ENCODE measurements around the gene HSPA9. TPM values are rescaled to one million over a fixed set of nuclear protein-coding genes. Genes with fewer than 3 reads are reported as not detected.
A peak's percentile ranks its signal among the peaks of the same experiment; 100 is the strongest.

HSPA9 gene
- total RNA-seq, 4 donors from 2014 or later, result 204 to 252 (median 247) TPM

DNA sequence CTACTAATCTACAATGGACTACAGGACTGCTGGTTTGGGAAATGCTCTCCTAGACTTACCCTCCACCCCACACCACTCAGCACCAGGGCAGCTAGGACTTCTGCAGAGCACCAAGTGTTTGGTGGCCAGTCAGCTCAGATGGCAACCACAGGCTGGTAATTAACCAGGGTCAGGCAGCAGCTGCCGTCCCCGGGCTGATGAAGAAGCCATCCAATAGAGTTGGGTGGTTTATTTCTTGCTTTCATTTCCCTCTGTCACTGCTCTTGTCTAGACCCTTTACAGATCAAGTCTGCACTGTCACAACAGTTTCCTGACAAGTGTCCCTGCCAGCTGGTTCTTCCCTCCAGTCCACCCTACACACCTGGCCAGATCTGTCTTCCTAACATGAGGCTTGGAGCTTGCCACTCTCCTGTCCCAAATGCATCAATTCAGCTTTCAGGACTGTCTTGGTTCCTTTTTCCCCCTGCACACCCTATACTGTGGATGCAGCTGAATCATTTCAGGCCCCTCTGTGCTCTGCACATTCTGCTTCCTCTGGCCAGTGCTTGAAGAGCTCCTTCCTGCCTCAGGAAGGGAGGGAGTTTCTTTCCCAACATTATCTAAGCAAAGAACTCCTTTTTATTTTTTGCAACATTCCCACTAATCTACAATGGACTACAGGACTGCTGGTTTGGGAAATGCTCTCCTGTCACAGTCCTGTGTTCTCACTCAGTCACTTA lies 30.2 kb upstream of the HSPA9 start:
- TF ChIP-seq POLR2AphosphoS5 (IDR thresholded peaks at IDR 0.05), result no peak
- WGBS, result 80% methylated on average over 2 of the region's 2 CpGs
- H3K4me3 ChIP-seq, result no peak overlapping the region
- H3K36me3 ChIP-seq, result no peaks in the 10 kb centered on the region
- H3K9me3 ChIP-seq, result no peaks in the 10 kb centered on the region
- peak; percentile 14 to 18 for DNase-seq (ENCODE audit: low spot score in 2 of 2)
- no peak overlapping the region for H3K27ac ChIP-seq
- H3K4me1 ChIP-seq, result peaks cover 54% of the 10 kb centered on the region
- no peaks in the 10 kb centered on the region for H3K27me3 ChIP-seq

DNA sequence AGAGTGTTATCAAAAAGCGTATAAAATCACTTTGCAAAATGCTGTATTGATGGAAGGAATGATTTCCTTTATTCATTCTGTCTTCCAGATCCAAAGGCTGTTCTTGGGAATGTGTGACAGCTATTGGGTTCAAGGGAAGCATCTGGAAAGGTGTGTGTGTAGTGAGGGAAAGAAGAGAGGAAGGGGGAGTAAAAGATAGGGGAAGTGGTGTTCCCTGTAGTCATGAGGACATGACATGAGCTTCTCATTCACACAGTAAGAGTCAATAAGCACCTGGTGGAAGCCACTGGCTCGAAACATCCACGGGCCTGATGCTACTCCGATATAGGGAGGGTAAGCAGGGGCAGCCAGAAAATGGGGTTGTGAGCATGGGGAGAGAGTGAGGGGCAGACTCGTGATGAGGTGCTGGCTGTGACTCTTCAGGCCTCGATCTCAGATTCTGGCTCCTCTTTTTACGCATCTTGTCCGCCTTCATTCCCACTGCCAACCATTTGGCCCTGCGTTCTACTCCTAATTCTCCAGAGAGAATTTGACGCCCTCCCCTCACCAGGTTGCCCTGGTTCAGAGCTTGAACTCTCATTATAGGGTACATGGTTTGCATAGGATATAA lies 29.1 kb upstream of the HSPA9 start:
- Histone ChIP-seq H3K4me1 (peaks cover 44% of the 10 kb centered on the region), H3K27ac (no peak overlapping the region)
- DNase-seq (ENCODE audit: low spot score in 2 of 2), result peak; percentile 15 to 16

DNA sequence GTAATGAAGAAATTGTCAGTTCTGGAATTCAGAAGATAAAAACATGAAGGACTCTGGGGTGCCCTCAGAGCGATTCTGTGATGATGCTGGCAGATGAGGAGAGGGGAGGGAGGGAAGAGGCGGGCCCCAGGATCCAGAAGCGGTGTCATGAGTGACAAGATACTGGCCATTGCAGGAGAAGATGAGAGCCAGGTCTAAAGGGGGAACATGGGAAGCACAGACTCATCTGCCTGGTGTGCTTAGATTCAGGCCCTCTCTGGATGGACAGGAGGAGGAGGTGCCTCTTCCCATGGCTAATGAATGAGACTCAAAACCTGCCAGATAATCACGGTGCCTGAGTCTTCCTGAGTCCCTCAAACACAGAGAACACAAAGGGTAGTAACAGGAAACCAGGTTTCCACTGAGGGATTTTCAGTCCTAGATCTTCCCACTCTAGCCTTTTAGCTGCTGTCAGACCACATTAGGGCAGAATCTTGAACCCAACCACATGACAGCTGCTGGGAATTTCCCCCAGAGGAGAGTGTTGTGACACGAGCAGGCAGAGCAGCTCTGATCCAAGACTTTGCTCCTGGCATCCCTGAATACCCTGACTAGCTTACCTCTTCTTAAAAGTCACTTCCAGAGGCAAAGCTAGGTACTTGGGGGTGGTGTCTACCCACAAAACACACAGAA lies 28.2 kb upstream of the HSPA9 start:
- Histone ChIP-seq H3K27me3 (no peaks in the 10 kb centered on the region), H3K9me3 (no peaks in the 10 kb centered on the region), H3K4me1 (peaks cover 36% of the 10 kb centered on the region), H3K27ac (no peak overlapping the region), H3K4me3 (no peak overlapping the region), H3K36me3 (no peaks in the 10 kb centered on the region)
- TF ChIP-seq, protein P1, sequence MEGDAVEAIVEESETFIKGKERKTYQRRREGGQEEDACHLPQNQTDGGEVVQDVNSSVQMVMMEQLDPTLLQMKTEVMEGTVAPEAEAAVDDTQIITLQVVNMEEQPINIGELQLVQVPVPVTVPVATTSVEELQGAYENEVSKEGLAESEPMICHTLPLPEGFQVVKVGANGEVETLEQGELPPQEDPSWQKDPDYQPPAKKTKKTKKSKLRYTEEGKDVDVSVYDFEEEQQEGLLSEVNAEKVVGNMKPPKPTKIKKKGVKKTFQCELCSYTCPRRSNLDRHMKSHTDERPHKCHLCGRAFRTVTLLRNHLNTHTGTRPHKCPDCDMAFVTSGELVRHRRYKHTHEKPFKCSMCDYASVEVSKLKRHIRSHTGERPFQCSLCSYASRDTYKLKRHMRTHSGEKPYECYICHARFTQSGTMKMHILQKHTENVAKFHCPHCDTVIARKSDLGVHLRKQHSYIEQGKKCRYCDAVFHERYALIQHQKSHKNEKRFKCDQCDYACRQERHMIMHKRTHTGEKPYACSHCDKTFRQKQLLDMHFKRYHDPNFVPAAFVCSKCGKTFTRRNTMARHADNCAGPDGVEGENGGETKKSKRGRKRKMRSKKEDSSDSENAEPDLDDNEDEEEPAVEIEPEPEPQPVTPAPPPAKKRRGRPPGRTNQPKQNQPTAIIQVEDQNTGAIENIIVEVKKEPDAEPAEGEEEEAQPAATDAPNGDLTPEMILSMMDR (IDR thresholded peaks at IDR 0.05), result no peak
- no peak for TF ChIP-seq EP300 (IDR thresholded peaks at IDR 0.05)
- TF ChIP-seq POLR2A (IDR thresholded peaks at IDR 0.05), result no peak
- no peak for TF ChIP-seq POLR2AphosphoS5 (IDR thresholded peaks at IDR 0.05)
- WGBS, result 62% methylated on average over 5 of the region's 5 CpGs
- DNase-seq (ENCODE audit: low spot score in 2 of 2), result no peak

More for the DNA sequence above, 29.1 kb upstream of the HSPA9 start:
- WGBS, result 87% methylated on average over 10 of the region's 10 CpGs
- TF ChIP-seq, protein P1 (IDR thresholded peaks at IDR 0.05), result no peak
- TF ChIP-seq POLR2A (IDR thresholded peaks at IDR 0.05) (no peak), POLR2AphosphoS5 (IDR thresholded peaks at IDR 0.05) (no peak), EP300 (IDR thresholded peaks at IDR 0.05) (no peak)
- no peak overlapping the region for H3K4me3 ChIP-seq
- H3K27me3 ChIP-seq, result no peaks in the 10 kb centered on the region
- no peaks in the 10 kb centered on the region for H3K9me3 ChIP-seq
- no peaks in the 10 kb centered on the region for H3K36me3 ChIP-seq

DNA sequence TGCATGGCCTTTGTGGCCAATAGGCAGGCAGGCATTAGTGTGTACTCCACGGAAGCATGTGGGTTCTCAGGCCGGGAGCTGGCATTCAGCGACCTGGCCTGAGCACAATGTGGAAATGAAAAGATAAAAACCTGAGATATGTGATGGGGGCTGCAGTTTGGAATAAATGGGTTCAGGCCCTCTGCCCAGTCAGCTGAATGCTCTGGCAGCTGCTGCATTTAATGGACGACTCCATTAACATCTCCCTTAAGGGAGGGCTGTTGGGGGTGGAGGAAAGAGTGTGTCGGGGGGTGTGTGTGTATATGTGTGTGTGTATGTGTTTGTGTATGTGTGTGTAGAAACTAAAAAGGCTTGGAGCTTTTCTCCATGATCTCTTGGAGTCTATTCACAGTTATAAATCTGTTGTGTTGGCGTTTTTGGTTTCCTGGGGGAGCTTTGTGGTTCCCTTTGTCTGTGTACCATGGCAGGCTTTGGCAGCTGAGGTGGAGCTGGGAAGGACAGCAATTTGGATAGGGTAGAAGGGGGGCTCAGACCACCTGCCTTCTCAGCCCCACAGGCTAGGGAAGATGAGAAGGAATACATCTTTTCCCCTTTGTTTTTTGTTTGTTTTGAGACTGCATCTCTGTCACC lies 27.3 kb upstream of the HSPA9 start:
- TF ChIP-seq POLR2AphosphoS5 (IDR thresholded peaks at IDR 0.05) (no peak), POLR2A (IDR thresholded peaks at IDR 0.05) (no peak)
- TF ChIP-seq, protein P1 (IDR thresholded peaks at IDR 0.05), result no peak
- WGBS, result 68% methylated on average over 6 of the region's 6 CpGs
- no peak overlapping the region for H3K4me3 ChIP-seq
- no peaks in the 10 kb centered on the region for H3K9me3 ChIP-seq
- peak; percentile 8 to 9 for DNase-seq (ENCODE audit: low spot score in 2 of 2)
- H3K27me3 ChIP-seq, result no peaks in the 10 kb centered on the region
- no peaks in the 10 kb centered on the region for H3K36me3 ChIP-seq
- H3K27ac ChIP-seq, result no peak overlapping the region
- H3K4me1 ChIP-seq, result peaks cover 34% of the 10 kb centered on the region

DNA sequence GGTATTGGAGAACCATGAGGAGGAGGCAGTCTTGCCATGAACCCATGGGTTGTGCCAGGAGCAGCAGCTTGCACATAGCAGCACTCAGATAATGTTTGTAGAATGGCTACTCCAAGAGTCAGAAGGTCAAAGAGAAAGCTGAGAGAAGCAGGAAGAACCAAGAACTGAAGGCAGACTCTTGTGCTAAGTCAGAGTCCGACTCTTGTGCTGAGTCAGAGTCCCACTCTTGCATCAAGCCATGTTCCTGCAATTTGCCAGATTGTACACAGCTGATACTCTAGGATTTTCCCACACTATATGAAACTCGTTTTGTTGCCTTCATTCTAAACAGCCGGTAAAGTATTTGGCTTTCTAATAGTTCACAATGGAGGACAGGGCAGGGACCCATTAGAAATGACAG lies 26.2 kb upstream of the HSPA9 start:
- Histone ChIP-seq H3K4me3 (no peak overlapping the region), H3K36me3 (no peaks in the 10 kb centered on the region), H3K27me3 (no peaks in the 10 kb centered on the region), H3K4me1 (peaks cover 28% of the 10 kb centered on the region), H3K9me3 (no peaks in the 10 kb centered on the region), H3K27ac (no peak overlapping the region)
- DNase-seq (ENCODE audit: low spot score in 2 of 2), result peak in 1 of 2 donors; percentile 19
- TF ChIP-seq POLR2A (IDR thresholded peaks at IDR 0.05), result no peak
- no peak for TF ChIP-seq EP300 (IDR thresholded peaks at IDR 0.05)
- TF ChIP-seq POLR2AphosphoS5 (IDR thresholded peaks at IDR 0.05), result no peak
- TF ChIP-seq, protein P1 (IDR thresholded peaks at IDR 0.05), result no peak
- WGBS, result 46% methylated on average over 3 of the region's 3 CpGs
